22Rv1 (cell line): Measurements from ENCODE around the gene GRIA4.
A peak's percentile ranks its signal among the peaks of the same experiment; 100 is the strongest.

Experiments
- H3K27ac ChIP-seq: fragments of 450-650 bp; 2 replicates; pipeline ENCODE4 v1.5.1; 2017
- ZFX ChIP-seq: fragments of 450-650 bp; IDR thresholded peaks from 2 replicates; pipeline ENCODE4 v1.6.1; 2017; ENCODE audit warnings: antibody characterized with exemption, borderline replicate concordance
- TF ChIP-seq, protein P1 (sequence below): fragments of 450-650 bp; IDR thresholded peaks from 2 replicates; pipeline ENCODE4 v1.5.1; 2017; ENCODE audit warnings: mild to moderate bottlenecking

Gene GRIA4

DNA sequence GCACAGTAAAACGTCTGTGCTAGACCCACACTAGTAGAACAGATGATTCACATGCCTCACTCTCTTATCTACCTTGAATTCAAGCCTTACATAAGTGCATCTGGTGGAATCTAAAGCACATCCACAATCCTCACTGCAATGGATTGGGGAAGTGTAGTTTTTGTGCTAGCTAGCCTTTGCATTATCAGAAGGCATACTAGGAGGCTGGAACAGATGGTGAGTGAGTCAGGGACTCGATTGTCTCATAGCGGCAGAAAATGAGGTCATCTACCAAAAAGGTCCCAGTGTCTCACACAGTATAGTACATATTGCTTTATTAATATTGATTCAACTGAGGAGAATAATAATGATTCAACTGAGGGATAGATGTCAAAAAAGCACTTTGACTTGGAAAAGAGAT is 402.9 kb downstream of the GRIA4 start:
- no peak for TF ChIP-seq ZFX
- TF ChIP-seq, protein P1, sequence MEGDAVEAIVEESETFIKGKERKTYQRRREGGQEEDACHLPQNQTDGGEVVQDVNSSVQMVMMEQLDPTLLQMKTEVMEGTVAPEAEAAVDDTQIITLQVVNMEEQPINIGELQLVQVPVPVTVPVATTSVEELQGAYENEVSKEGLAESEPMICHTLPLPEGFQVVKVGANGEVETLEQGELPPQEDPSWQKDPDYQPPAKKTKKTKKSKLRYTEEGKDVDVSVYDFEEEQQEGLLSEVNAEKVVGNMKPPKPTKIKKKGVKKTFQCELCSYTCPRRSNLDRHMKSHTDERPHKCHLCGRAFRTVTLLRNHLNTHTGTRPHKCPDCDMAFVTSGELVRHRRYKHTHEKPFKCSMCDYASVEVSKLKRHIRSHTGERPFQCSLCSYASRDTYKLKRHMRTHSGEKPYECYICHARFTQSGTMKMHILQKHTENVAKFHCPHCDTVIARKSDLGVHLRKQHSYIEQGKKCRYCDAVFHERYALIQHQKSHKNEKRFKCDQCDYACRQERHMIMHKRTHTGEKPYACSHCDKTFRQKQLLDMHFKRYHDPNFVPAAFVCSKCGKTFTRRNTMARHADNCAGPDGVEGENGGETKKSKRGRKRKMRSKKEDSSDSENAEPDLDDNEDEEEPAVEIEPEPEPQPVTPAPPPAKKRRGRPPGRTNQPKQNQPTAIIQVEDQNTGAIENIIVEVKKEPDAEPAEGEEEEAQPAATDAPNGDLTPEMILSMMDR = no peak
- no peak overlapping the region for H3K27ac ChIP-seq

- TF ChIP-seq, protein P1 = no peak
- no peak for TF ChIP-seq ZFX
- H3K27ac ChIP-seq = no peak overlapping the region
Measured at GRCh38 chr11:106014035-106014434, 404.2 kb downstream of the GRIA4 start.

- no peak overlapping the region for H3K27ac ChIP-seq
- TF ChIP-seq, protein P1 = no peak
- no peak for TF ChIP-seq ZFX
Measured at GRCh38 chr11:106014620-106015019, 404.7 kb downstream of the GRIA4 start.

GRCh38 chr11:106015066-106015465 is 405.2 kb downstream of the GRIA4 start:
- TF ChIP-seq ZFX = no peak
- TF ChIP-seq, protein P1 = no peak

GRCh38 chr11:106017093-106017492 is 407.2 kb downstream of the GRIA4 start:
- no peak for TF ChIP-seq ZFX
- TF ChIP-seq, protein P1 = no peak

More at GRCh38 chr11:106015066-106015465, 405.2 kb downstream of the GRIA4 start:
- H3K27ac ChIP-seq = no peak overlapping the region

DNA sequence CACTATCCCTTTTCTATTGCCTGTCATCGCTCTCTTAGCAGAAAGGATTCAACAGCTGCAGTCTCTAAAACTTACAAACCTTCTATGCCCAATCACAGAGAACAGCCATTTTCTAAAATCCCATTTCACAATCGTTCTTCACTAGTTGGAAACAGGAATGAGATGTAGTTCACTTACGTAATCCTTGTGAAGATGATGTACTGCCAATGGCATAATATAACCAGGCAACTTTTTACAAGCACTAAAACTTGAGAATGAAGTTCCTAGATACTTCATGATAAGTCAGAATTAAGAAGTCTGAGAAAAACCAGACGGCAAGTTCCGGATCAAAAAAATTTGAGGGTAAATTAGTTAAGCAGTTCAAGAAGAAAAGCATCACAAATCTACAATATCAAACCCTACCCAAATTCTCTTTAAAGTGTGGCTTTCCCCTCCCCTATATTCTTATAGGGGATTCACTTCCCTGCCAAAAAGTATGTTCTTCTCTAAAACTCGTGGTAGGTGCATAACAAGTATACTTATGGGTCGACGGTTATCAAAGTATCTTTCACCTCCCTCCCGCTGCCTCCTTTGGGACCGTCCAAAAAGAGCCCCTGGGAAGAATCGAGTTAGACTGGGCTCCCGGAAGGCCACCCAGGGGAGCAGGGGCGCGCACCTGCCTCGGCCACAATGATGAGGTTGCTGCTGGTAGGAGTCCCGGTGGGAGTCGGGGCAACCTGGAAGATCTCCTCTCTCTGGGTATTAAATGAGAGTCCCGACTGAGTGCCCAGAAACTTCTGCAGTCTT is 411.5 kb downstream of the GRIA4 start:
- H3K27ac ChIP-seq = peak overlapping the region; percentile 79
- TF ChIP-seq, protein P1 = no peak
- no peak for TF ChIP-seq ZFX

More at GRCh38 chr11:106017093-106017492, 407.2 kb downstream of the GRIA4 start:
- no peak overlapping the region for H3K27ac ChIP-seq
